ENCODE data around the gene GPR153.

GPR153 gene

GRCh38 chr1:6286266-6286665, 25.4 kb upstream of the GPR153 start:
- TF ChIP-seq CTCF (conservative IDR thresholded peaks at IDR 0.05; ENCODE audit: low read depth, low read length), result no peak
- DNase-seq (ENCODE audit: low read depth), result no peak
- H3K4me3 ChIP-seq (ENCODE audit: low read length), result no peak overlapping the region

- DNase-seq (ENCODE audit: low read depth), result no peak
- TF ChIP-seq CTCF (conservative IDR thresholded peaks at IDR 0.05; ENCODE audit: low read depth, low read length), result no peak
- H3K4me3 ChIP-seq (ENCODE audit: low read length), result no peak overlapping the region
Measured at GRCh38 chr1:6285336-6285735, 24.4 kb upstream of the GPR153 start.

GRCh38 chr1:6282577-6283270, 21.8 kb upstream of the GPR153 start:
- H3K4me3 ChIP-seq (ENCODE audit: low read length), result no peak overlapping the region
- no peak for DNase-seq (ENCODE audit: low read depth)
- TF ChIP-seq CTCF (conservative IDR thresholded peaks at IDR 0.05; ENCODE audit: low read depth, low read length), result no peak

- H3K4me3 ChIP-seq (ENCODE audit: low read length), result no peak overlapping the region
- no peak for DNase-seq (ENCODE audit: low read depth)
- no peak for TF ChIP-seq CTCF (conservative IDR thresholded peaks at IDR 0.05; ENCODE audit: low read depth, low read length)
Measured at GRCh38 chr1:6281511-6282402, 20.9 kb upstream of the GPR153 start.

GRCh38 chr1:6280761-6281451, 20.0 kb upstream of the GPR153 start:
- TF ChIP-seq CTCF (conservative IDR thresholded peaks at IDR 0.05; ENCODE audit: low read depth, low read length), result peak; percentile 52
- no peak overlapping the region for H3K4me3 ChIP-seq (ENCODE audit: low read length)
- DNase-seq (ENCODE audit: low read depth), result no peak

- DNase-seq (ENCODE audit: low read depth), result no peak
- no peak for TF ChIP-seq CTCF (conservative IDR thresholded peaks at IDR 0.05; ENCODE audit: low read depth, low read length)
- H3K4me3 ChIP-seq (ENCODE audit: low read length), result no peak overlapping the region
Measured at GRCh38 chr1:6279613-6280383, 18.9 kb upstream of the GPR153 start.

All from retinal pigment epithelial cell (primary cell).